Spleen (tissue), 11 donors: ENCODE measurements around the gene SEC14L3. TPM values are rescaled to one million over a fixed set of nuclear protein-coding genes. Genes with fewer than 3 reads are reported as not detected.

Experiments
- DNase-seq: peaks from one replicate; pipeline ENCODE4 v3.0.0-alpha.2; 2020
- H3K27ac ChIP-seq, 8 donors: fragments of 200-600 bp; sonication (generic) in 7 of 8; 1 replicate in 4 of 8; 2 replicates in 4 of 8; pipeline versions ENCODE4 v1.5.0 to v1.8.0; 2016 to 2021; ENCODE audit warnings: inconsistent platforms in 4 of 8, mild to moderate bottlenecking in 4 of 8, moderate library complexity in 1 of 8
- H3K27me3 ChIP-seq, 7 donors: fragments of 200-600 bp; sonication (generic) in 6 of 7; replicated peaks in 1 of 7; 1 replicate in 4 of 7; 2 replicates in 3 of 7; pipeline versions ENCODE4 v1.5.0 to v1.8.0; 2016 to 2021; ENCODE audit warnings: inconsistent platforms in 3 of 7, mild to moderate bottlenecking in 1 of 7
- H3K36me3 ChIP-seq, 6 donors: fragments of 200-600 bp; sonication (generic) in 5 of 6; 1 replicate in 4 of 6; 2 replicates in 2 of 6; pipeline versions ENCODE4 v1.5.0 to v1.8.0; 2016 to 2021; ENCODE audit warnings: inconsistent platforms in 2 of 6
- H3K4me1 ChIP-seq, 6 donors: fragments of 200-600 bp; sonication (generic) in 5 of 6; 1 replicate in 3 of 6; 2 replicates in 3 of 6; pipeline versions ENCODE4 v1.5.0 to v1.8.0; 2016 to 2021; ENCODE audit warnings: inconsistent platforms in 3 of 6
- H3K4me3 ChIP-seq, 8 donors: fragments of 200-600 bp; sonication (generic) in 7 of 8; 1 replicate in 4 of 8; 2 replicates in 4 of 8; pipeline versions ENCODE4 v1.5.0 to v1.8.0; 2016 to 2021; ENCODE audit warnings: inconsistent platforms in 4 of 8, mild to moderate bottlenecking in 4 of 8, moderate library complexity in 2 of 8
- H3K9me3 ChIP-seq, 8 donors: fragments of 200-600 bp; sonication (generic) in 7 of 8; 1 replicate in 4 of 8; 2 replicates in 4 of 8; pipeline versions ENCODE4 v1.5.0 to v1.8.0; 2016 to 2021; ENCODE audit warnings: inconsistent platforms in 4 of 8
- POLR2A ChIP-seq, 3 donors: fragments of 450-650 bp; IDR thresholded peaks; one replicate each; pipeline ENCODE4 v1.5.1; 2017; ENCODE audit warnings: antibody characterized with exemption in 3 of 3, mild to moderate bottlenecking in 1 of 3
- POLR2AphosphoS5 ChIP-seq, 3 donors: sonication (generic); formaldehyde crosslinking; IDR thresholded peaks; one replicate each; pipeline ENCODE4 v1.5.1; 2017; ENCODE audit warnings: antibody characterized with exemption in 3 of 3
- WGBS, 5 donors: extraction: QIAGEN DNeasy Blood & Tissue Kit in 3 of 5; methylation state at CpG; one replicate each; pipeline versions ENCODE4 v1.1.5 to v1.1.7; 2013 to 2018; 5-methylcytosine and 5-hydroxymethylcytosine counted together
- intact Hi-C: fragments of 100-400 bp; cut with DNase I; formaldehyde crosslinking; loops from one replicate; pipeline ENCODE4 v1.15.0; 2023; ENCODE audit warnings: low total_unique reads
- polyA plus RNA-seq, 3 donors: library from polyadenylated mRNA; stranded (reverse); fragments of 200-250 nt; gene quantifications; one replicate each; pipeline ENCODE4 v1.2.1, GENCODE V29; 2013
- total RNA-seq, 7 donors: library from RNA; depleted of rRNA in 3 of 7; stranded (reverse); fragments of >200 nt in 3 of 7; fragmentation: NEBNext Ultra II Directional in 4 of 7; extraction: Animal tissue kit (Norgen Biotek cat#: 25700) in 4 of 7; gene quantifications; one replicate each; pipeline versions ENCODE4 v1.1.0 to v1.2.1, GENCODE V29; 2016 to 2021
- TF ChIP-seq, protein P1 (sequence below), 11 experiments: fragments of 200-600 bp in 7 of 11; fragments of 450-650 bp in 4 of 11; sonication (generic) in 4 of 11; IDR thresholded peaks in 8 of 11; conservative IDR thresholded peaks in 3 of 11; 1 replicate in 7 of 11; 2 replicates in 4 of 11; pipeline versions ENCODE4 v1.4.0 to v1.8.0; 2016 to 2021; ENCODE audit warnings: antibody characterized with exemption in 11 of 11, inconsistent platforms in 4 of 11, mild to moderate bottlenecking in 1 of 11
- donor health status: healthy with polysubstance abuse.
- donor health status: DM: no; HTN: no; CAD: no; lungs with moderate emphysema.
- donor health status: DM: no; HTN: no; CAD: no.
- donor health status: Bipolar disorder and iron deficiency.
- donor health status: healthy.
- donor health status: DM: no; HTN: no; CAD: no.
- donor health status: DM: yes; HTN: yes; CAD: no.

Gene SEC14L3
- total and polyA plus RNA-seq, 10 donors: not detected

DNA sequence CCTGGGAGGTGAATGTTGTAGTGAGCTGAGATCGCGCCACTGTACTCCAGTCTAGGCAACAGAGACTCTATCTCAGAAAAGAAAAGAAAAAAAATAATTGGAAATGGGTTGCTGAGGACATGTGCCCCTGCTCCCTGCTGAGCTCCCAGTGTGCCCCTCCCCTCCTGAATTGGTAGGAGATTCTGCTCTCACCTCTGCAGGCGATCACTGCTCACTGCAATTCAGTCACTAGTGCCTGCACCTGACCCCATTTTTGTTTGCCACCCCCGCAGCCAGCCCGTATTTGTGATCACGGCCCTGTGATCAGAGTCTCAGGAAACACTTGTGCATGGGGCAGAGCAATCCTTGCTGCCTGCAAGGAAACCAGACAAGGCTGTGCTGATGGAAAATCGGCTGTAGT is 16.3 kb upstream of the SEC14L3 start:
- no peak overlapping the region for H3K27ac ChIP-seq
- 66 to 76% (median 72%) methylated on average over 6 to 7 of the region's 7 CpGs for WGBS, 5 donors
- H3K36me3 ChIP-seq: no peaks in the 10 kb centered on the region
- no peak for DNase-seq
- peaks cover 0 to 6% (median 1%) of the 10 kb centered on the region in 6 donors for H3K4me1 ChIP-seq
- intact Hi-C loops: loop anchor here (10.0 kb wide), 1 partner anchor 223 kb away; the partner anchor contains the start of gene OSM
- no peak overlapping the region for H3K4me3 ChIP-seq
- TF ChIP-seq POLR2A (IDR thresholded peaks at IDR 0.05): no peak
- TF ChIP-seq, protein P1, sequence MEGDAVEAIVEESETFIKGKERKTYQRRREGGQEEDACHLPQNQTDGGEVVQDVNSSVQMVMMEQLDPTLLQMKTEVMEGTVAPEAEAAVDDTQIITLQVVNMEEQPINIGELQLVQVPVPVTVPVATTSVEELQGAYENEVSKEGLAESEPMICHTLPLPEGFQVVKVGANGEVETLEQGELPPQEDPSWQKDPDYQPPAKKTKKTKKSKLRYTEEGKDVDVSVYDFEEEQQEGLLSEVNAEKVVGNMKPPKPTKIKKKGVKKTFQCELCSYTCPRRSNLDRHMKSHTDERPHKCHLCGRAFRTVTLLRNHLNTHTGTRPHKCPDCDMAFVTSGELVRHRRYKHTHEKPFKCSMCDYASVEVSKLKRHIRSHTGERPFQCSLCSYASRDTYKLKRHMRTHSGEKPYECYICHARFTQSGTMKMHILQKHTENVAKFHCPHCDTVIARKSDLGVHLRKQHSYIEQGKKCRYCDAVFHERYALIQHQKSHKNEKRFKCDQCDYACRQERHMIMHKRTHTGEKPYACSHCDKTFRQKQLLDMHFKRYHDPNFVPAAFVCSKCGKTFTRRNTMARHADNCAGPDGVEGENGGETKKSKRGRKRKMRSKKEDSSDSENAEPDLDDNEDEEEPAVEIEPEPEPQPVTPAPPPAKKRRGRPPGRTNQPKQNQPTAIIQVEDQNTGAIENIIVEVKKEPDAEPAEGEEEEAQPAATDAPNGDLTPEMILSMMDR (IDR thresholded peaks at IDR 0.05 in 8 of 11, conservative IDR thresholded peaks at IDR 0.05 in 3 of 11): no peak
- H3K27me3 ChIP-seq: peaks cover 0 to 19% (median 0%) of the 10 kb centered on the region in 7 donors
- no peaks in the 10 kb centered on the region for H3K9me3 ChIP-seq

DNA sequence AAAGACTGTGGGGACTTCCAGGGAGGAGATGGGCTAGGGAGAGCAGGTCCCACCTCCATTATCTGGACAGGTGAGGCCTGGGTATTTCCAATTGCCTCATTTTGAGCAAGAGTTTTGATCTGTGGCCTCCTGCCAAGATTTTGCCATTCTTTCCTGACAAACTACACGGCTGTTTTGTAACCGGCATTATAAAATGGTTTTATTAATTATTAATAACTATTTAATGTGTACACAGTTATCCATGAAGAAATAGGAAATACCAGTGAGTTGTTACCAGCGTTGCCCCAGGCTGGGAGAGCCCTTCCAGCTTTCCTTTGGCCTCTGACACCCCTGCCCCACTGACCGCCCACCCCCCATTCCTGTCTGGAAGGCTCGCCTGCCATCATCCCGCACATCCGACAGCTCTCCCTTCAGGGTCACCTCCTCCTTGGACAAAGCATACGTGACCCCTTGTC is 14.9 kb upstream of the SEC14L3 start:
- Histone ChIP-seq H3K4me3 (no peak overlapping the region), H3K27ac (no peak overlapping the region), H3K36me3 (no peaks in the 10 kb centered on the region), H3K9me3 (no peaks in the 10 kb centered on the region), H3K4me1 (peaks cover 0 to 6% (median 1%) of the 10 kb centered on the region in 6 donors), H3K27me3 (peaks cover 0 to 14% (median 0%) of the 10 kb centered on the region in 7 donors)
- DNase-seq: no peak
- intact Hi-C loops: loop anchor here (10.0 kb wide), 1 partner anchor 222 kb away; the partner anchor contains the start of gene OSM
- WGBS, 5 donors: 73 to 78% (median 76%) methylated on average over 8 of the region's 8 CpGs
- TF ChIP-seq POLR2AphosphoS5 (IDR thresholded peaks at IDR 0.05): no peak
- TF ChIP-seq POLR2A (IDR thresholded peaks at IDR 0.05): no peak
- TF ChIP-seq, protein P1 (IDR thresholded peaks at IDR 0.05 in 8 of 11, conservative IDR thresholded peaks at IDR 0.05 in 3 of 11): no peak

DNA sequence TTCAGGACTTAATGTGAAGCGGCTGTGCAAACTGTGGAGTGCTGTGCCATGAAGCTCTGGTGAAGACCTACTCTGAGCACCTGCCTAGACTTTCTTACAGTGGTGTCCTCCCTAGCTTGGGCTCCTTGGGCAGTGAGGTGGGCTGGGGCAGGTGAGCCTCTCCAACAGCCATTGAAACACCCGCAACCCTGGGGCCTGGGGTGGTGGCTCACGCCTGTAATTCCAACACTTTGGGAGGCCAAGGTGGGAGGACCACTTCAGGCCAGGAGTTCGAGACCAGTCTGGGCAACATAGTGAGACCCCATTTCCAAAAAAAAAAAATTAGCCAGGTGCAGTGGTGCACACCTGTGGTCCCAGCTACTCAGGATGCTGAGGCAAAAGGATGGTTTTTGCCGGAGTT is 14.3 kb upstream of the SEC14L3 start:
- Histone ChIP-seq H3K27me3 (peaks cover 0 to 10% (median 0%) of the 10 kb centered on the region in 7 donors), H3K27ac (no peak overlapping the region), H3K9me3 (no peaks in the 10 kb centered on the region), H3K4me3 (no peak overlapping the region), H3K36me3 (no peaks in the 10 kb centered on the region), H3K4me1 (peaks cover 0 to 6% (median 1%) of the 10 kb centered on the region in 6 donors)
- DNase-seq: no peak
- TF ChIP-seq, protein P1 (IDR thresholded peaks at IDR 0.05 in 8 of 11, conservative IDR thresholded peaks at IDR 0.05 in 3 of 11): no peak
- TF ChIP-seq POLR2A (IDR thresholded peaks at IDR 0.05) (no peak), POLR2AphosphoS5 (IDR thresholded peaks at IDR 0.05) (no peak)
- WGBS, 5 donors: 83 to 94% (median 89%) methylated on average over 4 to 5 of the region's 5 CpGs
- intact Hi-C loops: loop anchor here (10.0 kb wide), 1 partner anchor 221 kb away; the partner anchor contains the start of gene OSM

DNA sequence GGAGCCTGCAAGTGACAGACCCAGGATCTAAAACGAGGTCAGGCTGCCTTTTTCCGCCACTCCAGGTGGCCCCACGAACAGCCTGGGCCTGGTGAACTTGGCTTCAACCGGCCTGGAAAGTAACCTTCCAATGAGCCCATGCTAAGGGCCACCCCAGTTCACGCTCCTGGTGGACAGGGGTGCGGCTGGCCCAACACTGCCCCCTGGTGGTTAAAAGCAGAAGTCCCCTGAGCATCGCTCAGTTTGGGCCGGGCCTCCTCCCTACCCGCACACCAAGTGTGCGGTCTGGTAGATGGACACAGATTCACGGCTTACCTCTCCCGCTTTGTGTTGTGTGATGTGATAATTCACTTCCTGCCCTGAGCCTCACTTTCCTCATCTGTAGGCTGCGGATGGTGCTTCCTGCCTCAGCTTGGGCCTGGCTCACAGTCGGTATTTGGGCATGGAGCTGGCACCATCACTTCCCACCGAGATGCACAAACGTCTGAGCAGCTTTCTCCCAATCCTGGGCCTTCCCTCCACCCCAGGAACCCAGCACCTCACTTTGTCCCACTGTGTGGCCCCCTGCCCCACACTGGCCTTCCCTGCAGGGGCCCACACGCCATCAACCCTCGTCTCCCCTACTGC is 13.7 kb upstream of the SEC14L3 start:
- 27 to 38% (median 33%) methylated on average over 16 to 18 of the region's 18 CpGs for whole genome bisulfite sequencing, 5 donors

More for the DNA sequence above, 13.7 kb upstream of the SEC14L3 start:
- no peak overlapping the region for H3K27ac ChIP-seq
- H3K4me1 ChIP-seq: peaks cover 0 to 6% (median 1%) of the 10 kb centered on the region in 6 donors
- no peaks in the 10 kb centered on the region for H3K9me3 ChIP-seq
- H3K27me3 ChIP-seq: peaks cover 0 to 7% (median 0%) of the 10 kb centered on the region in 7 donors
- intact Hi-C loops: loop anchor here (2.0 to 10.0 kb wide), 2 partner anchors 95 to 221 kb away; partner anchors contain the start of gene OSM
- peak; percentile 86 for DNase-seq
- TF ChIP-seq POLR2A (IDR thresholded peaks at IDR 0.05) (no peak), POLR2AphosphoS5 (IDR thresholded peaks at IDR 0.05) (peak; percentile 17 to 45 (median 26))
- TF ChIP-seq, protein P1 (IDR thresholded peaks at IDR 0.05 in 8 of 11, conservative IDR thresholded peaks at IDR 0.05 in 3 of 11): peak; percentile 87 to 98 (median 97)
- no peak overlapping the region for H3K4me3 ChIP-seq
- H3K36me3 ChIP-seq: no peaks in the 10 kb centered on the region
